H54 (cell line): ENCODE data around the gene ARID4B.
"Not testable (repeated sequence)": the region's sequence is repeated elsewhere in the genome, so short reads cannot be mapped to it uniquely, and the experiment has no call there.

Source experiments
- DNase-seq: peaks from one replicate; pipeline ENCODE4 v3.0.0; 2011; ENCODE audit warnings: low spot score, mixed read lengths; ENCODE audit not compliant: insufficient read length
- FAIRE-seq: peaks from 3 replicates; lab custom pipeline; 2011; peaks lifted over from hg19 to GRCh38; lab: Jason Lieb, UNC
- POLR2A ChIP-seq: IDR thresholded peaks from 2 replicates; pipeline ENCODE4 v1.6.1; 2011; ENCODE audit warnings: low read depth, mild to moderate bottlenecking, low read length

The ARID4B gene

GRCh38 chr1:235161685-235162327 lies 166.2 kb downstream of the ARID4B start:
- no peak for TF ChIP-seq POLR2A
- FAIRE-seq: no peak
- DNase-seq: no peak

GRCh38 chr1:235160957-235161684 lies 166.9 kb downstream of the ARID4B start, which contains the start of gene RBM34:
TSS of gene RBM34 (minus strand) at chr1:235161250. CDS start at chr1:235161226, 24 bp downstream.
- DNase-seq (peak; percentile 90), FAIRE-seq (no peak)
- TF ChIP-seq POLR2A: peak; percentile 97

- no peak for FAIRE-seq
- DNase-seq: no peak
- no peak for TF ChIP-seq POLR2A
Measured at GRCh38 chr1:235160383-235160956, 167.5 kb downstream of the ARID4B start.

- not testable (repeated sequence) for FAIRE-seq
Measured at GRCh38 chr1:235159930-235160329, 168.0 kb downstream of the ARID4B start.

GRCh38 chr1:235159284-235159683 lies 168.7 kb downstream of the ARID4B start:
- not testable (repeated sequence) for DNase-seq, FAIRE-seq

More at GRCh38 chr1:235159930-235160329, 168.0 kb downstream of the ARID4B start:
- not testable (repeated sequence) for DNase-seq

- FAIRE-seq (no peak), DNase-seq (no peak)
- TF ChIP-seq POLR2A: no peak
Measured at GRCh38 chr1:235158680-235159079, 169.3 kb downstream of the ARID4B start.

- DNase-seq: no peak
- FAIRE-seq: no peak
- no peak for TF ChIP-seq POLR2A
Measured at GRCh38 chr1:235157150-235157549, 170.8 kb downstream of the ARID4B start.

- no peak for TF ChIP-seq POLR2A
- no peak for DNase-seq
- FAIRE-seq: no peak
Measured at GRCh38 chr1:235156740-235157139, 171.2 kb downstream of the ARID4B start.

- no peak for TF ChIP-seq POLR2A
- FAIRE-seq (no peak), DNase-seq (no peak)
Measured at GRCh38 chr1:235156265-235156664, 171.7 kb downstream of the ARID4B start.

- no peak for FAIRE-seq
- no peak for DNase-seq
- no peak for TF ChIP-seq POLR2A
Measured at GRCh38 chr1:235152235-235152634, 175.7 kb downstream of the ARID4B start.

- FAIRE-seq (no peak), DNase-seq (no peak)
- TF ChIP-seq POLR2A: no peak
Measured at GRCh38 chr1:235151033-235151432, 176.9 kb downstream of the ARID4B start.

GRCh38 chr1:235149824-235150223 lies 178.2 kb downstream of the ARID4B start:
- no peak for DNase-seq
- no peak for TF ChIP-seq POLR2A
- FAIRE-seq: no peak

- FAIRE-seq (no peak), DNase-seq (no peak)
- TF ChIP-seq POLR2A: no peak
Measured at GRCh38 chr1:235147269-235147668, 180.7 kb downstream of the ARID4B start.

GRCh38 chr1:235145639-235146038 lies 182.3 kb downstream of the ARID4B start:
- no peak for FAIRE-seq
- DNase-seq: no peak
- TF ChIP-seq POLR2A: no peak
